Omental fat pad (tissue), 4 donors: ENCODE results near the gene EPM2AIP1. TPM values are rescaled to one million over a fixed set of nuclear protein-coding genes. Genes with fewer than 3 reads are reported as not detected.

Experiments used
- ATAC-seq: fragments of 150-250 bp; one replicate; pipeline ENCODE4 v1.9.1; 2016; ENCODE audit warnings: mild to moderate bottlenecking, moderate library complexity; ENCODE audit not compliant: low FRiP score
- DNase-seq: peaks from one replicate; pipeline ENCODE4 v3.0.0-alpha.2; 2019; ENCODE audit warnings: low spot score
- small RNA-seq: library from RNA; depleted of rRNA; stranded (forward); fragments of <200 nt; gene quantifications from one replicate; pipeline ENCODE3, GENCODE V24; 2016
- total RNA-seq, 4 donors: library from RNA; depleted of rRNA; stranded (reverse); fragments of >200 nt; gene quantifications; one replicate each; pipeline ENCODE4 v1.1.0, GENCODE V29; 2016
- TF ChIP-seq, protein P1 (sequence below), 3 donors: fragments of 450-650 bp; IDR thresholded peaks; one replicate each; pipeline ENCODE4 v1.5.1; 2016 to 2017; ENCODE audit warnings: antibody characterized with exemption in 3 of 3, mild to moderate bottlenecking in 3 of 3, moderate library complexity in 2 of 3

Gene EPM2AIP1
- total RNA-seq, 4 donors from 2014 or later = 9.6 to 14.3 (median 10.1) TPM

- ATAC-seq (no peak), DNase-seq (no peak)
- TF ChIP-seq, protein P1, sequence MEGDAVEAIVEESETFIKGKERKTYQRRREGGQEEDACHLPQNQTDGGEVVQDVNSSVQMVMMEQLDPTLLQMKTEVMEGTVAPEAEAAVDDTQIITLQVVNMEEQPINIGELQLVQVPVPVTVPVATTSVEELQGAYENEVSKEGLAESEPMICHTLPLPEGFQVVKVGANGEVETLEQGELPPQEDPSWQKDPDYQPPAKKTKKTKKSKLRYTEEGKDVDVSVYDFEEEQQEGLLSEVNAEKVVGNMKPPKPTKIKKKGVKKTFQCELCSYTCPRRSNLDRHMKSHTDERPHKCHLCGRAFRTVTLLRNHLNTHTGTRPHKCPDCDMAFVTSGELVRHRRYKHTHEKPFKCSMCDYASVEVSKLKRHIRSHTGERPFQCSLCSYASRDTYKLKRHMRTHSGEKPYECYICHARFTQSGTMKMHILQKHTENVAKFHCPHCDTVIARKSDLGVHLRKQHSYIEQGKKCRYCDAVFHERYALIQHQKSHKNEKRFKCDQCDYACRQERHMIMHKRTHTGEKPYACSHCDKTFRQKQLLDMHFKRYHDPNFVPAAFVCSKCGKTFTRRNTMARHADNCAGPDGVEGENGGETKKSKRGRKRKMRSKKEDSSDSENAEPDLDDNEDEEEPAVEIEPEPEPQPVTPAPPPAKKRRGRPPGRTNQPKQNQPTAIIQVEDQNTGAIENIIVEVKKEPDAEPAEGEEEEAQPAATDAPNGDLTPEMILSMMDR (IDR thresholded peaks at IDR 0.05) = no peak
Observed at GRCh38 chr3:36942638-36943248, 50.2 kb downstream of the EPM2AIP1 start.

- ATAC-seq (no peak), DNase-seq (no peak)
- TF ChIP-seq, protein P1 (IDR thresholded peaks at IDR 0.05) = no peak
Observed at GRCh38 chr3:36941658-36942057, 51.3 kb downstream of the EPM2AIP1 start.

DNA sequence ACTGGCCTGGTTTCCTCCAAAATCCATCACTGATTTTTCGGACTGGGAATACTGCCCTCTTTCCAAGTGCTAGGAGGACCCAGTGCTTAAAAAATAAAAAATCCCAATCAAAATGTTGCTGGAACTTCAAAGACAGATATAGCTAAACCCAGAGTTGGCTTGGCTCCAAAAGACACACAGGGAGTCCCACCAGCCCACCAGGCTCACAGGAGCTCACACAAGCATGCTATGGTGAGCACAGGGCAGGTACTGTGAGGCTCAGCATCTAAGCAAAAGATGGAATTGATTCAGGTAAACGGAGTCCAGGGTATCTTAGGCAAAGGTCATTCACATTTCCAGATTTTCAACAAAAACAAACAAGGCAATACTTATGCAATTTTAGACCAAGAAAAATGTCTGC, 51.8 kb downstream of the EPM2AIP1 start:
- ATAC-seq = no peak
- TF ChIP-seq, protein P1 (IDR thresholded peaks at IDR 0.05) = no peak
- no peak for DNase-seq

DNA sequence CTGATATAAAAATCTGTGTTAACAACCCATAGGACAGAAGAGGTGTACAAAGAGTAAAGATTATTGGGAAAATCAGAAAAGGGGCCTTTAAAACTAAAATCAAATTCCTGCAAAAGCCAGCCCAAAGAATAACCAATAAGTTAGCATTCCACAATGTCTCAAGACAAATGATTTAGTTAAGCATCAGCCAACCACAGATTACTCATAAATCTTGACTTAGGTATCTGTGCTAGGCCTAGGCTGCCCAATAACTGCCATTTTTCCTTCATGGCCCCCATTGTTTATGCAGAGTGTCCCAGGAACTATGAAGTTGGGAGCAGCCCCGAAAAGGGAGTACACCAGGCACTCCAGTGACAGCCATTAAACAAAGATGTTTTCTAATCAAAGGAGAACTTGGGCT, 55.4 kb downstream of the EPM2AIP1 start:
- ATAC-seq (no peak), DNase-seq (no peak)
- TF ChIP-seq, protein P1 (IDR thresholded peaks at IDR 0.05) = no peak

Small RNAs within 50 kb of the gene (small RNA-seq; reads per million reads assigned to genes)
- not detected for gene RNU6ATAC4P

Other genes starting within 250 kb of the EPM2AIP1 start
- under 1 TPM in 3 of 4 donors, not detected in 1; 0.09 to 0.47 (median 0.12) TPM for gene DCLK3, start 228.6 kb downstream of the EPM2AIP1 start, total RNA-seq
- 10 to 100 TPM in 3 of 4 donors, 1 to 10 TPM in 1; 9.4 to 31.5 (median 14.6) TPM for gene TRANK1, start 48.1 kb downstream of the EPM2AIP1 start, total RNA-seq
- 10 to 100 TPM; 23.2 to 30.3 (median 28.6) TPM for gene MLH1, start 387 bp upstream of the EPM2AIP1 start, total RNA-seq
- gene LRRFIP2, start 181.5 kb upstream of the EPM2AIP1 start, total RNA-seq = 10 to 100 TPM; 41.8 to 78.8 (median 55.0) TPM